IPS DF 19.7 (cell line): ENCODE results near the gene RPUSD1.
"Not testable (repeated sequence)": the region's sequence is repeated elsewhere in the genome, so short reads cannot be mapped to it uniquely, and the experiment has no call there.

Source experiments
- DNase-seq: peaks from one replicate; pipeline ENCODE4 v3.0.0-alpha.2; 2013; ENCODE audit warnings: low read depth, low spot score

RPUSD1 gene, protein sequence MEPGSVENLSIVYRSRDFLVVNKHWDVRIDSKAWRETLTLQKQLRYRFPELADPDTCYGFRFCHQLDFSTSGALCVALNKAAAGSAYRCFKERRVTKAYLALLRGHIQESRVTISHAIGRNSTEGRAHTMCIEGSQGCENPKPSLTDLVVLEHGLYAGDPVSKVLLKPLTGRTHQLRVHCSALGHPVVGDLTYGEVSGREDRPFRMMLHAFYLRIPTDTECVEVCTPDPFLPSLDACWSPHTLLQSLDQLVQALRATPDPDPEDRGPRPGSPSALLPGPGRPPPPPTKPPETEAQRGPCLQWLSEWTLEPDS

DNA sequence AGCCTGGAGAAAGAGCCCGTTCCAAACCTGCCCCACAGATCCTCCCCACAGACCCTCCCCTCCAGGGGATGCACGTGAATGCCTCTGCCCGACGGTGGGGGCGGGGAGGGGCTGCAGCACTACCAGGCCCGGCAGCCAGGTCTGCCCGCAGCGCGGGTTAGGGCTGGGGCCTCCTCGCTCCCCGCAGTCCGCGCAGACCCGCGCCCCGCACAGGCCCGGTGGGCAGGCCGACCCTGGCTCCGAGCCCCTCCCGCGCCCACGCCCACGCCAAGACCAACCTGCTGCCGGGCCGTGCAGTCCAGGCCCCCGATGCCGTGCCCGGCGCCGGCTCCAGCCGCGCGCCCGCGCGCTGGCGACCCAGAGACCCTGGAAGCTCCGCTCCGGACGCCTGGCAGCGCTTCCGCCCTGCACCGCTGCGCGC is at the start of gene RPUSD1:
TSS of gene RPUSD1 (minus strand) at position 404 of the 421 bp plus-strand sequence. CDS start 644 bp downstream, outside the sequence.
- DNase-seq: no peak

DNA sequence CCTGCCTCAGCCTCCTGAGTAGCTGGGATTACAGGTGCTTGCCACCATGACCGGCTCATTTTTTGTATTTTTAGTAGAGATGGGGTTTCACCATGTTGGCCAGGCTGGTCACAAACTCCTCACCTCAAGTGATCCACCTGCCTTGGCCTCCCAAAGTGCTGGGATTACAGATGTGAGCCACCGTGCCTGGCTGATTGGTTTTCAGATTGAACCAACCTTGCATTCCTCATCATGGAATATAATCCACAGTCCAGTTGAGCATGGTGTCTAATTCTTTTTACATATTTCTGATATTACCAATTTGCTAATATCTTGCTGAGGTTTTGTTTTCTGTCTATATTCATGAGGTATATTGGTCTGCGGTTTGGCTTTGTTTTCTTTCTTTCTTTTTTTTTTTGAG is 48.6 kb upstream of the RPUSD1 start:
- DNase-seq: not testable (repeated sequence)

DNA sequence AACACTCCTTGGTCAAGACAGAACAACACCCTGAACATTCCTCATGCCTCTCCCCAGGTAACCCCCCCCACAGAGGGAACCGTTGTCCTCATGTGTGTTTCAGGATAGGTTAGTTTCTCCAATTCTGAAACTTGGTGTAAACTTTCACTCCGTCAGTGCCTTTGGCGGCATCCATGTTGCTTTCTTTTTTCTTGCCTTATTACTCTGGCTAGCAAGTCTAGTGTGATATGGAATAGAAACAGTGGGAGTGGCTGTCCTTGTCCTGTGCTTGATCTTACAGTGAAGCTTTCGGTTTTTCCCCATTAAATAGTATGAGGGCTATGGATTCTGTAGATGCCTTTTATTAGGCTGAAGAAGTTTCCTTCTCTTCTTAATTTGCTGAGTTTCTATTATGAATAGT is 48.0 kb upstream of the RPUSD1 start:
- DNase-seq: no peak

DNA sequence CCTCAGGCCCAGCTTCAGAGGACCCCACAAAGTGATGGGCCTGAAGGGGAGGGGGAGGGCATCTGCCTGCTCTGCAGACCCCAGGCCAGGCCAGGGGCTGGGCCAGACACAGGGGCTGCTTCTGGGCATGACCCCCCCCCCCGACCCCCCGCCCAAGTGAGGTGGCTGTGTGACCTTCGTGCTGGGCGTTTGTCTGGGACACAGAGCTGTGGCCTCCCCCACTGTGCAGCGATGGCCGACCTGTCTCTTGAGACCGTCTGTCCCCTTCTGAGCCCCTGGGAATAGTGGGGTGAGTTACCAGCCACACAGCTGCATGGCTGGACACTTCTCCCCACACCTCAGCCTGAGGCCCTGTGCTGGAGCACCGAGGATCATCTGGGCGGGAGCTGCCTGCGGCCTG is 47.2 kb upstream of the RPUSD1 start:
- no peak for DNase-seq

DNA sequence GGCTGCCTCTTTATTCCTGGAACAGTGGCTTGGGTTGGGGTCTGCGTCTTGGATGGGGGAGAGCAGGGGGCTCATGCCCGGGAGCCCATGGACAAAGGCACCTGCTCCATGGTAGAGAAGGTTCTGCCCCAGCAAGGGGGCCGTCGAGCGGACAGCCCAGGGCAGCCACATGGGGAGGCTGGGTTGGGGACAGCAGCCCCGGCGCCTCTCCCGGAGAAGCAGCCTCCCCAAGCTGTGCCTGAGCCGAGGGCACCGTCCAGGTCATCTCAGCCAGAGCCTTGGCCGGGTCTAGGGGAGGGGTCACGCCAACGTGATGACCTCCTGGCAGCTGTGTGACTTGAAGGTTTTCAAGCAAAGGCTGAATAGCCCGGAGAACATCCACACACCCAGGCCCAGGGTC is 45.2 kb upstream of the RPUSD1 start:
- no peak for DNase-seq

DNA sequence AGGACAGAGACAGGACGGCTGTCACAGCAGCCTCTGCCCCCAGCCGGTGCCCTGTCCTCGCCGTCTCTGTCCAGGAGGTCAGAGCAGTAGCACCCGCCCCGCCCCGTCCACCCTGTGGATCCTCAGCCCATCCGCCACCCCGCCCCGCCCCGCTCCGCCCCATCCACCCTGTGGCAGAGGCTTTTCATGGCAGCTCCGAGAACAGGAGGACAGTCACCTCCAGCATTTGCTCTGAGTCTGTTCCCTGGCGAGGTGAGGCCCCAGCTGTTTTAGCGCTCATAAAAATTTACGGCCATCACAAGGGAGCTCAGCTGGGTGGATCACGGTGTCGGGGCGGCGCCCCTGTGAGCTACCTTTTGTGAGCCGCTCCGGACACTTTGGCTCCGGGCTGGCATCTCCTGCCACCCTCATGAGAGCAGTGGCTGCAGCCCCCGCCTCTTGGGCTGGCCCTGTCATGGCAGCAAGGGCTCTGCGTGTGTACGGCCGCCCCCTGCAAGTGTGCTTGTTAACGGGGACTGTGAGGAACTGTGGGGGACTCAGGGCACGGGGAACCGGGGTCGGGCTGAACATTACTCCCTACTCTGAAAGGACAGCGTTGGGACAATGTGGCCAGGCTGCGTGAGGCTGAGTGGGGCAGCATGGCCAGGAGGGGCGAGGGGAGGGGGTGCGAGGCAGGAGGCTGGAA is 44.6 kb upstream of the RPUSD1 start:
- no peak for DNase-seq

DNA sequence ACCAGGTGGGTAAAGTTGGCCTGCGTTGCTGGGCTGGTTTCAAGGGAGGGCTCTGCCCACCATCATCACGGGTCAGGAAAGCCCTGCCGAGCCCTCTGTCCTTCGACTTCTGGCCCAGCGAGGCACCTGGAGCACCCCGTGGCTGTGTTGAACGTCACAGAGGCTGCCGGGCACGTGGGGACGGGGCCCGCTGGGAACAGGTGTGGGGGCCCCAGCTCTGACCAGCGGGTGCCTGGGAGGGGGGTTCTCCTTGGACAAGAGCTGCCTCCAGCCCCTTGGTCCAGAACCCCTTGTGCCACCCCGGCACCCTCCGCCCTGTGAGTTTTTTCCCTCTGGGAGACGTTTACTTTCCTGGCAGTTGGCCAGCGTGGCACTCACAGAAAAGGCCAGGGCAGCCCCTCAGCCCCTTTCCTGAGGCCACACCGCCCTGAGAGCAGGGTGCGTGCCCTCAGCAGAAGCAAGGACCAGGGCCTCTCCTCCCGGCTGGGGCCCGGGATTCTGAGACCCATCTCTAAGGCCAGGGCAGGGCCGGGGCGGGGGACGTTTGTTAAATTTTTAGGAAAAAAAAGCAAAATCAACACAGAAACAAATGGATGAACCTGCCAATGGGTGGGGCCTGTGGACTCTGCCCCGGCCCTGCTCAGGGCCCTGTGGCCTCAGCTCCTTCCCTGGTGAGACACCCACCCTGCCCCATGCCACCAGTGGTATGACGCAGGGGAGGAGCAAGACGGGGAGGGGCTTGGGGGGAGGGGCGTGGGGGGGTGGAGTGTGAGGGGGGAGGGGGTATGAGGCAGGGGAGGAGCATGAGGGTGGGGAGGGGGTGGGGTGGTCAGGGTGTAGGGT is 43.6 kb upstream of the RPUSD1 start:
- no peak for DNase-seq

DNA sequence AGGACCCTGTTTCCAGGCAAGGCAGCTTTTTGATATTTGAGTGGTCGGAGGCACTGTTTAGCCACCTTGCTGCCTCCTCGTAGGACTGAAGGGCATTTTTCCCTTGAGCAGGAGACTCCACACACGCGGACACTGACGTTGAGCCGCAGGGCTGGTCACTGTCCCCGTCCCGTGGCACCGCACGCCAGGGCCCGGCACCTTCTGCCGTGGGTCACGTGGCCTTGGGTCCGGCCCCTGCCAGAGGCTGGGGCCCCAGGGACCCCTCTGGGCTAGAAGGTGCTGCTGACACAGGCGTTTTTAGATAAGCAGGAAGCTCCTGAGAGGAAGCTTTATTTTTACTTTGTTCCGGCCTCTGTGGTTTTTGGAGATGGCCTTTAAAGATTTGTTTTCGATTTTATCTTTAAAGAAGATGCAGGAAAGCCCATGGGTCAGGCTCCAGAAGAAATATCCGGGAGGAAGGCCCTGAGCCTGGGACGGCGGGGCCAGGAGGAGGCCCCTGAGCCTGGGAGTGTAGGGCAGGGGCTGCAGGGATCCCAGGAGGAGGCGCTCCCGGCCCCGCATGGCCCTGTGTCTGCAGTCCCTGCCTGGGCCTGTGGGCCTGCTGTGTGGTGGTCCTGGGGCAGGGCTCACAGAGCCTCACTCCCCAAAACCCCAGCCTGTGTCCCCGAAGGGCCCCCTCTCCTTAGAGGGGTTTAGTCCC is 42.8 kb upstream of the RPUSD1 start:
- no peak for DNase-seq

DNA sequence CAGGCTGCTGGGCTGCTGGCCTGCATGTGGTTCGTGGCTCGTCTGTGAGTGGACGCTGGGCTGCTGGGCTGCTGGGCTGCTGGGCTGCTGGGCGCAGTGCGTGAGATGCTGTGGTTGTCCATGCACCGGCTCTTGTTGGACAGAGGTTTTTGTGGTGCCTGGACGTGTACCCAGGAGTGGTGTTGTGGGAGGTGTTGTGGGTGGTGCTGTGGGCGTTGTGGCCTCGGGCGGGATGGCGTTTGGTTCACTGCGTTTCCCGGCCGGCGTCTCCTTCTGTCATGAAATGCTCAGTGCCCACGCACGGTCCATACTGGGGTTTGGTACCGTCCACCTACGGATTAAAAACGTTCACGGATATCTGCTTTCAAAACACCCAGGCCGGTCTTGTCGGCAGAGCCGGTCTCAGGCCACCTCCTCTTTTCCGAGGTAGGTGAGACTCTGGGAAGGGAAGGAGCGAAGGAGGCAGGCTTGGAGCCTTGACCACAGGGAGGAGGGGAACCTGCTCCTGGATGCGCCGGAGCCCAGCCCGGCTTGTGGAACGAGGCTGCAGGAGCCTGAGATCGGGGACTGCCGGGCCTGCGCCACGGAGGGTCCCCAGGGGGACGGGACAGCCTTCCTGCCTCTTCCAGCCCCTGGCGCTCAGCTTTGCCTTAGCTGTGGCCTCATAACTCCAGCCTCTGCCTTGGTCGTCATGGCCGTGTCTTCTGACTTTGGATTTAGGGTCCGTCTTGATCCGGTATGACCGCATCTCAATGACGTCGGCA is 42.1 kb upstream of the RPUSD1 start:
- DNase-seq: no peak

DNA sequence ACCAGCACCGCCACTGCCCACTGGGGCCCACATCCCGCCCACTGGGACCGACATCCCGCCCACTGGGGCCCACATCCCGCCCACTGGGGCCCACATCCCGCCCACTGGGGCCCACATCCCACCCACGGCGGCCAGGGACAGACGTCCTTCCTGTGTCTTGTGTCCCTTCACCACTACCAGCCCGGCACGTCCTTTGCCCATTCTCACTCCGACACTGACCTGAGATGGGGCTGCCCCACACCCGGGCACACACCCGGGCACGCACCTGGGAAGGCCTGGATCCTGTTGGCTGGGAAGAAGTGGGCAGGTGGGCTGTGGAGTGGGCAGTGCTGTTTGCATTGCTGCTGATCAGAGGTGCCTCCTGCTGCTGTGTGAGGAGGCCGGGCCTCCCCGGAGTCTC is 40.7 kb upstream of the RPUSD1 start:
- DNase-seq: no peak

DNA sequence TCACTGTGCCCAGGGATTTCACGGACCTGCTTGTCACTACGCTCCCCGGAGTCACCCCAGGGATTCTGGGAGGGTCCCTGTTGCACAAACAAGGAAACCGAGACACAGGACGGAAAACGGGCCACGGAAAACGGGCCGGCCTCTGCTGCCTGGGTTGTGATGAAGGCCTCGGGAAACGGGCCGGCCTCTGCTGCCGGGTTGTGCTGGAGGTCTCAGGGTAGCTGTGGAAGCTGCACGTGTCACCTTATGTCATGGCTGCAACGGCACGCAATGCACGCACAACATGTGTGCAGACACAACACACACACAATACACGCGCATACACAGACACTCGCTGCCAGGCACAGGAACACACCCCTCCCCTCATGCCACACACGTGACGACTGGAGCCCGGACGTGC is 39.3 kb upstream of the RPUSD1 start:
- no peak for DNase-seq

DNA sequence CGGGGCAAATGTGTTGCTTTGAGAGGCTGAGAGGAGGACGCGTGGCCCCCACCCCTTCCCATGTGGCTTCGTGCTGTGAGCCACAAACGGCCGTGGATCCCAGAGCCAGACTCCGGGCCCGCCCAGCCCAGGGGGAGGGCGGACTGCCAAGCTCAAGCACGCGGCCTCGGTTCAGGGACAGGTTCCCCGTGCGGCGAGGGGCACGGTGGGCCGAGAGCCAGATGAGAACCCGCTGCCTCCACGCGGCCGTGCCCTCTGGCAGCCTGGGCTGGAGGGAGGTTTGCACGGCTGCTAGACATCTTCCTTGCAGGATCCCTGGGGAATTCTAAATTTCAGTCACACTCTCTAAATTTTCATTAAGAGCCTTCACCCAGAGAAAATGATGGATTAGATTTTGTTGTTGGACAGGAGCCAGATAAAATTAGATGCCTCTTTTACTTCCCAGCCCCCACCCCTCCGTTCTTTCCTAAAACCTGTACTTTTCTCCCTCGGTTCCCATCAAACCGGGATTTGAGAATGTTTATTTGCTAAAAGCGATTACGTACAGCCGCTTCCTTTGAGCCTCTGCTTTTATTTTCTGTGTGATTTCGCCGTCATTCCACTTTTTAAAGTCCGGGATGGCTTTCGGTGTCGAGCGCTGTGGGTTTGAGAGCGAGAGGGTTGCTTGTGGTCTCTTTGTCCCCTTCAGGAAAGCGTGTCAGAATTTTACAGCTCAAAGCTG is 37.3 kb upstream of the RPUSD1 start:
- no peak for DNase-seq

DNA sequence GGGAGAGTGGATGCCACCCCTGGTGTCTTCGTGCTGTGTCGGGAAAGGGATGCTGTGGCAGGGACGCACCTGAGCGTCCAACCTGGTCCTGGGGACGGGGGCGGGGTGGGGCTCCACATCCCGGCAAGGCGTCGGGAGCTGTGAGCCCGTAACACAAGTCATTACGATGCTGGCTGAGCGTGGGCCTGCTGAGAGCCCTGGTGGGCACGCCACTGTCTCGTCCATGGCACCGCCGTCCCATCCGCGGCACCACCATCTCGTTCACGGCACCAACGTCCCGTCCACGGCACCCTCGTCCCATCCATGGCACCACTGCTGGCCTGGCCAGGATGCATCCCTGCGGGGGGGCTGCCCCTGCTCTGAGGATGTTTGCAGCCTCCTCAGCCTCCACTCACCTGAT is 36.4 kb upstream of the RPUSD1 start:
- DNase-seq: no peak

DNA sequence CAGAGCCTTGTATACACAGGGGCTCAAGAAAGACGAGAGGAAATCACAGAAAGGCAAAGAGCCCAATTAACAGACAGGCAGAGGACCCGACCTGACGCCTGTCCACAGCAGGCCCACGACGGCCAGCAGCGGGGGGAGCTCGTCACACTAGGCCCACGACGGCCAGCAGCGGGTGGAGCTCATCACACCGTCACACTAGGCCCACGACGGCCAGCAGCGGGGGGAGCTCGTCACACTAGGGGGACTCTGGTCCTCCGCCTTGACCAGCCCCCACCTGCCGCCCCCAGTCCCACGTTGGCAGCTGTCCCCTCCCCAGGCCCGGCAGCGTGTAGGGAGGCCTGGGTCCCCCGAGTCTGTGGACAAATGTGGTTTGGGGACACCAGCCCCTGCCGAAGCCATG is 36.0 kb upstream of the RPUSD1 start:
- DNase-seq: no peak

DNA sequence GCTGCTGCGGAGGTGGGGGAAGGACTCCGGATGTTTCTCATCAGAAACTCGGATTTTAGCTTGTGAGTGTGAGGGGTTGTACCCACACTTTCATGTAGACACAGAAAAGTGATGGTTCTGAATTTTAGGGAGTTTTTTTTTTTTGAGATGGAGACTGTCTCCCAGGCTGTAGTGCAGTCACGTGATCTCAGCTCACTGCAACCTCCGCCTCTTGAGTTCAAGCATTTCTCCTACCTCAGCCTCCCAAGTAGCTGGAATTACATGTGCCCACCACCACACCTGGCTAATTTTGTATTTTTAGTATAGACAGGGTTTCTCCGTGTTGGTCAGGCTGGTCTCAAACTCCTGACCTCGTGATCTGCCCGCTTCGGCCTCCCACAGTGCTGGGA is 34.7 kb upstream of the RPUSD1 start:
- DNase-seq: no peak

DNA sequence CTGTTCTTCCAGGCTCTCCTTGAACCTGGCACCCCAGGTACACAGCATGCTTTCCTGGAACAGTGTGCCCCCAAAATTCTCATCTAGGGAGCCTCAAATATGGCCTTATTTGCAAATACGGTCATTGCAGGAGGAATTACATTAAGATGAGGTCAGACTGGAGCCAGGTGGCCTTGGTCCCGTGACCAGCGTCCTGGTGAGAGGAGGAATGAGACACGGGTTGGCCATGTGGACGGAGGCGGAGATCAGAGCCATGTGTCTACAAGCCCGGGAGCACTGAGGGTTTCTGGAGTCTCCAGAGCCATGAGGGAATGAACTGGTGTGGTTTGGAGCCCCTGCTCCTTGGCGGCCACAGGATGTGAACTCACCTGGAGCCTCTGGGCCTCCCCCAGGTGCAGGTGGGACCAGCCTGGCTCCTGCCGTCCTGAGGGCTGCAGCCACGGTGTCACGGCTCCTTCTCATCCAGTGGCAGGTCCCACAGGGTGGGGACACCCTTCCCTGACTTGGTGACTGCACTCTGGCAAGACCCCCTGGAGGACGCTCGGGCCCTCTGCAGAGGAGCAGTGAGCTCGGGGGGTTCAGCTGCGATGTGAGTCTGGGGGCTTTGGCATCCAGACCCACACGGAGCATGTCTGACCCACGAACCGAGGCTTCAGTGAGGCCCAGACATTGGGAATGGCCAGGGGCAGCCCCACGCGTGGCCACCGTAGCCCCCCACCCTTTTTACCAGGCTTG is 34.2 kb upstream of the RPUSD1 start:
- no peak for DNase-seq

DNA sequence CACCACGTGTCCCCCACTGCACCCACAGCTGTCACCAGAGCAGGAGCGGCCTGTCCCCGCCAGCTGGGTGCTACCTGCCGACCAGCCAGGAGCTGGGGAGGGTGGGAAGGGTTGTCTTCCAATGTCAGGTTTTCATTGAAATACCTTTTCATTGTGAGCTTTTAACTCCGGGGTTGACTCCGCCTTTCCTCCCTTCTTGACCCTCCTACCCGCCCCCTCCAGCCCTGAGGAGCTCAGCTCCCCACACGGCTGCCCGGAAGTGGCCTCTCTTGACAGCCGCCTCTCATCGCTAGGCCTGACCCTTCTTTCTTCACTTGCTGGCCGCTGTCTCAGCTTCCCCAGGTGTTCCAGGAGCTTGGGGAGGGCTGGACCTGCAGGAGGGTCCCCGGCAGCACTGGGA is 33.6 kb upstream of the RPUSD1 start:
- DNase-seq: no peak

DNA sequence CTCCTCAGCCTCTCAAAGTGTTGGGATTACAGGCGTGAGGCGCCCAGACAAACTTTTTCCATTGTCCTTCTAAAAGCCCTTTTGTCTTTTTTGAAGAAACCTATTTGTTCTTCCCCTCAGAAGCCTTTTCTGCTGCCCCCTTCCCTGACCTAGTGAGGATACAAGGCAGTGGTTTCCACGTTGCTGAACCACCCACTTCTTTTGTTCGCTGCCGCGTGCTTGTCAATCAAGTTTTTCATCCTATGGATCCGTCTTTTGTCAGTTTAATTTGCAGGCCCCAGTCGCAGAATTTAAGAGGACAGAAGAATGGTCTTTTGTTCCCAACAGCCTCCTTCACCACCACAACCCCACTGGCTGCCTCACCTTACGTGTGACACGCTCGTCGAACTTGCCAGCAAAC is 32.6 kb upstream of the RPUSD1 start:
- DNase-seq: no peak

DNA sequence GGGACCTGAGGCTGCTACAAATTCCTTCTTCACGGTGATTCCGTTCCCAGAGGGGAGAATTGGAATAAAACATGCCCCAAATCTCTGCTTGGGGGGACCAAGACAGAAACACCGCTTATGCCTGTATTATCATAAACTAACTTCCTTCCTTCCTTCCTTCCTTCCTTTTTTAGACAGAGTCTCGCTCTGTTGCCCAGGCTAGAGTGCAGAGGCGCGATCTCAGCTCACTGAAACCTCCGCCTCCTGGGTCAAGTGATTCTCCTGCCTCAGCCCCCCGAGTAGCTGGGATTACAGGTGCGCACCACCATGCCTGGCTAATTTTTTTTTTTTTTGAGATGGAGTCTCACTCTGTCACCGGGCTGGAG is 31.8 kb upstream of the RPUSD1 start:
- not testable (repeated sequence) for DNase-seq
